Right lobe of liver (tissue), 6 donors: ENCODE results near the gene LY6G6F. TPM values are rescaled to one million over a fixed set of nuclear protein-coding genes. Genes with fewer than 3 reads are reported as not detected.

Source experiments
- ATAC-seq, 4 donors: fragments of 200-7000 bp; cut with Tn5 transposase; one replicate each; pipeline ENCODE4 v1.9.1; 2020; ENCODE audit warnings: mild to moderate bottlenecking in 4 of 4, moderate library complexity in 4 of 4
- DNase-seq, 3 donors: peaks; one replicate each; pipeline ENCODE4 v3.0.0-alpha.2; 2020
- H3K27ac ChIP-seq, 3 donors: fragments of 200-600 bp; one replicate each; pipeline ENCODE4 v1.8.0; 2022
- H3K27me3 ChIP-seq, 2 donors: fragments of 200-600 bp; one replicate each; pipeline ENCODE4 v1.8.0; 2022
- H3K36me3 ChIP-seq, 4 donors: fragments of 200-600 bp; sonication (generic) in 1 of 4; one replicate each; pipeline versions ENCODE4 v1.5.1 to v1.8.0; 2017 to 2022; ENCODE audit warnings: control low read depth in 1 of 4
- H3K4me1 ChIP-seq, 4 donors: fragments of 200-600 bp; sonication (generic) in 1 of 4; one replicate each; pipeline versions ENCODE4 v1.5.1 to v1.8.0; 2017 to 2022; ENCODE audit warnings: control low read depth in 1 of 4
- H3K4me3 ChIP-seq, 3 donors: fragments of 200-600 bp; one replicate each; pipeline ENCODE4 v1.8.0; 2022
- H3K9me3 ChIP-seq, 4 donors: fragments of 200-600 bp; sonication (generic) in 1 of 4; one replicate each; pipeline versions ENCODE4 v1.5.1 to v1.8.0; 2017 to 2022; ENCODE audit warnings: control low read depth in 1 of 4
- CTCF ChIP-seq, 4 donors: fragments of 200-600 bp in 3 of 4; fragments of 450-650 bp in 1 of 4; IDR thresholded peaks; one replicate each; pipeline versions ENCODE4 v1.5.1 to v1.8.0; 2016 to 2022; ENCODE audit warnings: antibody characterized with exemption in 4 of 4, mild to moderate bottlenecking in 2 of 4
- POLR2A ChIP-seq: fragments of 450-650 bp; IDR thresholded peaks from one replicate; pipeline ENCODE4 v1.6.1; 2017; ENCODE audit warnings: antibody characterized with exemption, mild to moderate bottlenecking
- WGBS: methylation state at CpG from one replicate; pipeline ENCODE4 v1.1.6; 2018; ENCODE audit warnings: low coverage, low lambda C conversion rate; ENCODE audit not compliant: insufficient coverage; ENCODE audit errors: missing lambda C conversion rate; 5-methylcytosine and 5-hydroxymethylcytosine counted together
- intact Hi-C, 2 donors: fragments of 100-400 bp; cut with DNase I; formaldehyde crosslinking; loops; one replicate each; pipeline versions ENCODE4 v1.11.2 to v1.14.1; 2022
- total RNA-seq, 6 experiments: library from RNA; depleted of rRNA in 2 of 6; stranded (reverse); fragments of >200 nt in 2 of 6; fragmentation: NEBNext Ultra II Directional in 3 of 6; extraction: Animal tissue kit (Norgen Biotek cat#: 25700) in 3 of 6; gene quantifications; one replicate each; pipeline versions ENCODE4 v1.1.0 to v1.2.4, GENCODE V29; 2016 to 2023
- donor health status: DM: no; HTN: yes; CAD: no.
- donor health status: DM: no; HTN: no; CAD: no.
- donor health status: DM: no; HTN: no; CAD: no.
- donor health status: DM: no; HTN: yes; CAD: no.
- donor health status: DM: no; HTN: yes; CAD: no.

LY6G6F gene
- total RNA-seq, 6 experiments from 2014 or later: not detected

- TF ChIP-seq CTCF (IDR thresholded peaks at IDR 0.05) (no peak), POLR2A (no peak)
- H3K36me3 ChIP-seq: no peaks in the 10 kb centered on the region
- H3K4me3 ChIP-seq: no peak overlapping the region
- H3K4me1 ChIP-seq: no peaks in the 10 kb centered on the region
- 30% methylated on average over 6 of the region's 8 CpGs for WGBS
- ATAC-seq: peak; percentile 13 to 36 (median 18)
- H3K27ac ChIP-seq: no peak overlapping the region
- H3K9me3 ChIP-seq: no peaks in the 10 kb centered on the region
- intact Hi-C loops: loop anchor here in 1 of 2 donors (10.0 kb wide), 1 partner anchor 54 kb away; the partner anchor contains the start of gene SAPCD1
- DNase-seq: peak in 1 of 3 donors; percentile 48
- H3K27me3 ChIP-seq: no peaks in the 10 kb centered on the region
Measured at GRCh38 chr6:31711233-31711632, 4.6 kb downstream of the LY6G6F start.

DNA sequence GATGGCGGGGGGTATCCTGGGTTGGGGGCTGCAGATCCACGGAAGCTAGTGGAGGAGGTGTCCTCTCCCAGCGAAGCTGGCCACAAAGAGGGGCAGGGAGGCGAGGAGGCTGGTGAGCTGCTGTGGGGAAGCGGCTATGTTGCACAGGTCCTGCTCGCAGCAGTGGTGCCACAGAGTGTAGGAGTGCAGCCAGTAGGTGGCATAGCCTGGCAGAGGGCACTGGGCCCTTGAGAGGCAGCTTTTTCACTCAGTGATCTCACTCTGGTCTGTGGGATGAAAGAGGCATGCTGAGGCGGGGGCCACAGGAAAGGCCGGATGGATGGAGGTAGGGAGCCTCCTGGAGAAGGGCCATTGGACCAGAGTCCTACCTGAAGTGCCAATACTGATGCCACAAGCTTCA, 5.6 kb downstream of the LY6G6F start:
- Histone ChIP-seq H3K27me3 (no peaks in the 10 kb centered on the region), H3K4me1 (no peaks in the 10 kb centered on the region), H3K4me3 (no peak overlapping the region), H3K27ac (no peak overlapping the region), H3K9me3 (no peaks in the 10 kb centered on the region), H3K36me3 (no peaks in the 10 kb centered on the region)
- intact Hi-C loops: loop anchor here in 1 of 2 donors (10.0 kb wide), 1 partner anchor 53 kb away; the partner anchor contains the start of gene SAPCD1
- no peak for TF ChIP-seq POLR2A
- TF ChIP-seq CTCF (IDR thresholded peaks at IDR 0.05): peak in 3 of 4 donors; percentile 8 to 28 (median 27)
- peak; percentile 55 to 75 (median 65) for ATAC-seq
- WGBS: 89% methylated on average over 3 of the region's 8 CpGs
- no peak for DNase-seq

GRCh38 chr6:31713465-31713864, 6.8 kb downstream of the LY6G6F start:
- WGBS: 70% methylated on average over 3 of the region's 4 CpGs

DNA sequence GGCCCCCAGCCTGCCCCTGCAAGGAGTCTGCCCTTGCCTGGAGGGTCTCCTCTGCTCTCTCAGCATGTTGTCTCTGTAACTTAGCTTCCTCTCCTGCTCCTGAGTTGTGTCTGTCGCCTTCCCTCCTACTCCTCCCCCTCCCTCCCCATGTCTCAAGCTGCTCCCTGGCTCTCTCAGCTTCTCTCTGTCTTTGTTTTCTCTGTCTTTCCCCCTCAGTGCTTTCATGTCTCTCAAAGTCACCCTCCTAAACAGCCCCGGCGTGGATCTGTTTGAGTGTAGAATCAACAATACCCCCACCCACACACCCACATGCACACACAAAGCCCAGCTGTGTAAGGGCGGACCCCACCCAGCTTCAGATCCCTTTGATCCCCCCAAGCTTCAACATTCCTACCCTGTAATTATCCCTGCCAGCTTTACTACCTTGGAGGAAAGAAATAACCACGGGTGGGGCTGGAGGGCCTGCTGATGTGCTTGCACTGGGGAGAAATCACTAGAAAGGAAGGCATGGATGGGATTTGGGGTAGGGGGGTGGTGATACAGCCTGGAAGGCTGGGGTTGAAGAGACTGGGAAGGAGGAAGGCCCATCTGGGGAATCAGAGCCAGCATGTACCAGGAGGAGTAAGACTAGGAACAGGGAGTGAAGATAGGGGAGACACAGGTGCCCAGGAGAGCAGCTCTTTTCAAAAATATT, 7.5 kb downstream of the LY6G6F start:
- intact Hi-C loops: loop anchor here in 1 of 2 donors (10.0 kb wide), 1 partner anchor 51 kb away; the partner anchor contains the start of gene SAPCD1
- no peaks in the 10 kb centered on the region for H3K9me3 ChIP-seq
- H3K4me1 ChIP-seq: no peaks in the 10 kb centered on the region
- ATAC-seq: no peak
- H3K36me3 ChIP-seq: no peaks in the 10 kb centered on the region
- no peak for DNase-seq
- H3K27me3 ChIP-seq: no peaks in the 10 kb centered on the region
- no peak overlapping the region for H3K4me3 ChIP-seq
- TF ChIP-seq CTCF (IDR thresholded peaks at IDR 0.05) (no peak), POLR2A (no peak)
- 70% methylated on average over 4 of the region's 5 CpGs for WGBS
- H3K27ac ChIP-seq: no peak overlapping the region

More at GRCh38 chr6:31713465-31713864, 6.8 kb downstream of the LY6G6F start:
- intact Hi-C loops: loop anchor here in 1 of 2 donors (10.0 kb wide), 1 partner anchor 51 kb away; the partner anchor contains the start of gene SAPCD1
- no peaks in the 10 kb centered on the region for H3K4me1 ChIP-seq
- H3K36me3 ChIP-seq: no peaks in the 10 kb centered on the region
- no peak for TF ChIP-seq CTCF (IDR thresholded peaks at IDR 0.05)
- no peak for ATAC-seq
- no peak for DNase-seq
- no peaks in the 10 kb centered on the region for H3K27me3 ChIP-seq
- H3K27ac ChIP-seq: no peak overlapping the region
- no peaks in the 10 kb centered on the region for H3K9me3 ChIP-seq
- H3K4me3 ChIP-seq: no peak overlapping the region
